Measurements from ENCODE around the gene ANKS4B.
A peak's percentile ranks its signal among the peaks of the same experiment; 100 is the strongest.
"Not testable (repeated sequence)": the region's sequence is repeated elsewhere in the genome, so short reads cannot be mapped to it uniquely, and the experiment has no call there.

ANKS4B gene

DNA sequence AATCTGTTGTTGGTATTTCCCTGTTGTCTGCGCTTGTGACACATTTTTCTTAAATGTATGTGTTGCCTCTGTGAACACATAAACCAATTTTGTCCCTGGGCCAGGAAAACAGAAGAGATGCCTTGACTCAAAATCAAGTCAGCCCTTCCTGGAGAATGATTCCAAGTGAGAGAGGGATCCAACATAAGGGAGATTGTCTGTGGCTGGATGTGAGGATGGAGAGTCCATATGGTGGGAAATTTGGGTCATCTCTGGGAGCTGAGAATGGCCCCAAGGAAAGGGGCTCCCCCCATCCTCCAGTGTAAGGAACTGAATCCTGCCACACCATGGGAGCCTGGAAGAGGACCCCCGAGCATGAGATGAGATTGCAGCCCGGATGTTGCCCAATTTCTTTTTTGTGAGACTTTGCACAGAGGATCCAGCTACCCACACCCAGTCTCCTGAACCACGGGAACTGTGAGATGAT, 31.1 kb downstream of the ANKS4B start:
- DNase-seq: no peak

DNA sequence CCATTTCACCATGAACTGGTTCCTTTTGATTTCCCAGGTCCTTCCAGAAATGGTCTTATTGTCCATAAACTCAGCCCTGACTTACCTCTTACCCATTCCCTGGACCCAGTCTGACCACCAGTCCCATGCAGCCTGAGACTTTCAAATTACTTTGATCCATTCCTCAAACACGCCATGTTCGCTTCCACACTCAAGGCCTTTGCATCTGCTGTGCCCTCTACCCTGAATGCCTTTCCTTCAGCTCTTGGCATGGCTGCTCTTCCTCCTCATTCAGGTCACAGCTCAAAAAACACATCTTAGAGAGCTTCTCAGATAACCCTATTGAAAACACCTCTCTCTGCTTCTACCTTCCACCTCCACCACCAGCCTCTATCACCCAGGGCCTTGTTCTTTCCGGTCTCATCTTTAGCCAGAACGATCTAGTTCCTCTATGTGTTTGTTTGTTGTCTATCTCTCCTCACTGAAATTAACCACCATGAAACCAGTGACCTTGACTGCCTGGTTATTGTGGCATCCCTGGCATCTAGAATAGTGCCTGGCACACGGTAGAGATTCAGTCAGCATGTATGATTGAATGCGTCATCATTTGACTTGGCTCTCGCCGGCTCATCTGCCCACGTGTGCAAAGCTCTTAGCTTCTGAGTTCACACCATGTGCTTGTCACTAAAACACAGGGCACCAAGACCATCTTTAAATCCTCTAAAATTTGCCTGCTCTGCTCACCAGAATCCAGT, 31.8 kb downstream of the ANKS4B start:
- no peak for DNase-seq

DNA sequence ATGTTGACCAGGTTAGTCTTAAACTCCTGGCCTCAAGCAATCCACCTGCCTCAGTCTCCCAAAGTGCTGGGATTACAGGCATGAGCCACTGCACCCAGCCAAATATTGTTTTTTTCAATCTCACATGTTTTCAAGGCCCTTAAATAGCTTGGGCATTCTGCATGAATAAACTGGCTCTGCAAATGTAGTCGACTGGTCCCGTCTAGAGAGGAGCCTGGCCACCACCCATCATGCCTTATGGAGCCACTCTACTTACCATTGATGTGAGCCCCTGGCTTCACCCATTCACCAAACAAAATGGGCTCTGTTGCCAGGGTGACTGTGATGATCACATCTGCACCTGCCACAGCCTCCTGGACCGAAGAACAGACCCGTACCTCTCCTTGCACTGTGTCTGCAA, 33.8 kb downstream of the ANKS4B start:
- DNase-seq: no peak

DNA sequence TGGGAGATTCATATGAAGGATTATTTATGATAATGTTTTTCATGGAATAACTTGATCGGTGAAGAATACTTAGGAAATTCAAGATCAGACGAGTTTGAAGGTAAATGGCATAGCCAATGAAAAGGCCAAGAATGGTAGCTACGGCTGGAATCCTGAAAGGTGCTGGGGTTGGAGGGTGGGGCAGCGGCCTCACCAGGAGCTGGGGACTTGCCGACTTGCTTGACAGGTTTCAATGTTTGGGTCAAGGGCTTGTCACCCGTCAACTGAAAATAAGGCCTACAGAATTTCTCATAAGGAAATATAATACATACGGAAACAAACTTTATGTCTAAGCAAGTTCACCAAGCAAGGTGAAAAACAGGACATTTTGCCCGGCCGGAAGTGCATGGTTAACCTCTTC, 34.7 kb downstream of the ANKS4B start:
- no peak for DNase-seq

DNA sequence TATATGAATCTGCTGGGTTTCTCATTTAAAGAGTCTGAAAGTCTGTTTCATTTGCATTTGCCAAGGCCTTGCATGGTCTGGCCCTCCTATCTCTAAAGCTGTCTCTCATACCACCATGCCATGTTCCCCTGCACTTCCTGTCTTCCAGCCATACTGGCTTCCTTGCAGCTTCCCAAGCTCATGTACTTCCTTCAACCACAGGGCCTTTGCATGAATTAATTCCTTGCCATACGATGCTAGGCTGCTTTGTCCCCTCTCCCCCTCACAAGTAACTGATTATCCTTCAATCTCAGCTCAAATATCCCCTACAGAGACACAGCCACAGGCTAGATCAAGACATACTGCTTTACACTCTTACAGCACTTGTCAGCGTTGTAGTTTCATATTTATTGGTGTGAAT, 38.8 kb downstream of the ANKS4B start:
- DNase-seq: no peak

DNA sequence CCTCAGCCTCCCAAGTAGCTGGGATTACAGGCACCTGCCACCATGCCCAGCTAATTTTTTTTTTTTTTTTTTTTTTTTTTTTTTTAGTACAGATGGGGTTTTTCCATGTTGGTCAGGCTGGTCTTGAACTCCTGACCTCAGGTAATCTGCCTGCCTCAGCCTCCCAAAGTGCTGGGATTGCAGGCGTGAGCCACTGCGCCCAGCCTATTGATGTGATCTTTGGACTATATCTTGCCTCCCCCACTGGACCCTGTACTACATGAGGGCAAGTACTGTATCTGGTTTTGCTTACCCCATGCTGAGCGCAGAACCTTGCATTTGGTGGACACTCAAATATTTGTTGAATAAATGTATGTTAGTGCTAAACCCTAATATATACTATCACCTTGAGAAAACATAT, 39.3 kb downstream of the ANKS4B start:
- DNase-seq: not testable (repeated sequence)

DNA sequence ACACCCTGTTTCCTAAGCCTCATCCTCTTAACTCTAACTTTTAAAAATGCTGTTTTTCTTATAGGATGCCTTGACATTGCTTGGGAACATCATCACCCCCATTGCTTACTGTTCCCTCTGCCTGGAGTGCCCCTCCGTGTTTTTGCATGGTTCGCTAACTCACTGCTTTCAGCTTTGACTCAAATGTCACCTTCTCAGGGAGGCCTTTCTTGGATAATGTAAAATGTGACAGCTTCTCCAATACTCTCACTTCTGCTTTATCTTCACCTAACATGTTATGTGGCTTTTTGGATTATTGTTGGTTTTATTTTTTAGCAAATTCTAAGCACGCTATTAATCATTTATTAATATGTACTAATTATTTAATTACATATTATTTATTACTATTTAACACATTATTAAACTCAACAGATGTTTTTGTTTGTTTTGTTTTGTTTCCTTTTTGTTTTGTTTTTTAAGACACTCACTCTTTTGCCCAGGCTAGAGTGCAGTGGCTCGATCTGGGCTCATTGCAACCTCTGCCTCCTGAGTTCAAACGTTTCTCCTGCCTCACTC, 40.8 kb downstream of the ANKS4B start:
- no peak for DNase-seq

DNA sequence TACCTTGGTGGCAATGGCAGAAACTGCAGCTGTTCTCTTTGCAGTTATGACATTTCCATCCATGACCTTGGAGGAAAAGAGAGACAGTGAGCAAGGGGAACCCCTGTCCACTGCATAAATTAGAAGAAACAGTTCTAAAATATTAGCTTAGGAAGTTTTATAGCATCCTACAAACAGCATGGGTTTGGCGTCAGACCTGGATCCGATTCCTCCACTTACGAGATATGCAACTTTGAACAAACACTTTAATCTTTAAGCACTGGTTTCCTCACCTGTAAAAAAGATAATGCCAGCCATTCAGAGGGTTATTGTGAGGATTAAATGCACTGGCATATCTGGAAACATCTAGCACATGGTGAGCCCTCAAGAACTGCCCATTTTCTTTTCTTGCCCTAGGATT, 42.0 kb downstream of the ANKS4B start:
- DNase-seq: no peak

DNA sequence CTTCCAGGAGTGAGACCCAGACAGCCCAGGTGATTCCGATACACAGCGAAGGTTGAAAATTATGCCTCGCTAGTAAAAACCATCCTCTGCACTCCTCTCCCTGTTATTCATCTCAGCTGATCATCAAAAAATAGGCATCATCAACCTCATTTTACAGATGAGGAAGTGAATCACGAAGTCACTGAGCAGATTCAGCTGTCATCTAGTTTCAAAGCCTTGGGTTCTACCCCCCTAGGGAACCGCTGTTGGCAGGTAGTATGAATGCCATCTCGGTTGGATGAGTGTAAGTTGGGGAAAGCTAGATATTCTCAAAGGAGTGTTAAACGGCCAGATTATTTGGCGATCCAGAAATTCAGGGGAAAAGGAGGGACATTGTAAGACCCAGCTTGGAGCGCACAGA, 42.6 kb downstream of the ANKS4B start:
- no peak for DNase-seq

DNA sequence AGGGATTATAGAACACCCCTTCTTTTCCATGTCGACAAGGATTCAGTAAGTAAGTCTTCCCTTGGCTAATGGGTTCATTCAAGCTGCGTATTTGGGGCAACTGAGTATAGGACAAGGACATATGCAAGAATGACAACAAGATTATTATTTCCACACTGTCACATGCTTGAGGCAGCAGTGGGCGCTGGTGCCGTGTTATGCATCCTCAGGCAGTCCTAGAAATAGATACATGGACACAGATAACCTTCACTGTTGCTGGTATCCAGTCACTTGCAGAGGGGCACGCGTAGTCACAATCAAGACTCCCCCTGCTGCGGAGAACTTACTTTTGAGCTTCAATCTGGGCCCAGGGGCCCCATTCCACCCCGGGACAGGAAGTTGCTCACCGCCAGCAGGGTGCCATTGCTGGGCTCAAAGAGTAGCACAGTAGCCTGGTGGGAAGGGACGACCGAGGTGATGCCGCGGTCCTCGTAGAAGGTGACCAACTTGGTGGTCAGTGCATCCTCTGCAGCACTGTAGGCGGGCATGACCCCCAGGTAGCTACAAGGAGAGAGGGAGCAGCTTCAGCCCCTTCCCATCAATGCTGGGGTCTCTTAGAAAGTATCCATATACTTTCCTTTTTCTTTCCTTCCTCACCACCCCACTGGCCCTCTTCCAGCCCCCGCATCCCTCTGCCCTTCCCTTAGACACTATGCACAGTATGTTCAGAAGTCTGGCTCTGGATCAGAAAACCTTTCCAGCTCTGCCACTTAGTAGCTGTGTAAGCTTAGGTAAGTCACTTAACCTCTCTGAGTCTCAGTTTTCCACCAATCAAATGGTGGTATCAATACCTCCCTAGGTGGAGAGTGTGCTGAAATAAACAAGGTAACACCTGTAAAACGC, 43.8 kb downstream of the ANKS4B start:
- no peak for DNase-seq

DNA sequence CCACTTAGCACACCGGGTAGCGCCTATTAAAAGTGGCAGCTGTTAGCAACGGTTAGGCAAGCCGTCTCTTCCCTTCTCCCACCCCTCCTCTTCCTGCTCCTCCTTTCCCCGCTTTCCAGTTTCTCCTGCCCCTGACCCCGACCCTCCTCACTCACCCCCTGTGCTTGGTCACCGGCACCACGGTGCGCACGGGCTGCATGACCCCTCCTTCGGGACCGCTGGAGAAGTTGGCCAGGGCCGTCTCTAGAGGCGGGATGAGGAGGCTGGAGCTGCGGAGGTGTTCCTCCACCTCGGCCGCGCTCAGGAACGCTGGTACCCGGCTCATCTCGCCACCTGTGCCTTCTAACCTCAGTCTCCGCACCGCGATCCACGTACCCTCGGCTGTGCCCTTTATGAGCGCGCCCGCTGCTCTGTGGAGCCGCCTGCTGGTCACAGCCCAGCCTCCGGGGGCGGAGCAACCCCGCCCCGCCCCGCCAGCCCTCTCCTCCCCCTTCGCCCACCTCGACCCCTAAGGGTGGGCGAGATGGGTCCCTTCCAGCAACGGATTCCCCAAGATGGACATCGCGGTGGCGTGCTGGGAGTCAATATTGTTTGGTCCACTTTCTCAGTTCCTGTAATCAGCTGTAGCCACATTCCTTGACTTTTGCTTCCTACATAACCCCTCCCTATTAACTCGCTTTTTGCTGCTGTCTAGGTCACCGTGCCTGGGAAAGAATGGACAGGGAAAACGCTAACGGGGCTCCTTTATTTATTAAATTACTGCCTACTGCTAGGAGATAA, 44.6 kb downstream of the ANKS4B start, which contains the start of gene CRYM:
Gene CRYM, minus strand, starts transcription at position 364 of the 780 bp plus-strand sequence. Its CDS starts 39 bp downstream, at position 325.
- DNase-seq: peak; percentile 24 to 49

DNA sequence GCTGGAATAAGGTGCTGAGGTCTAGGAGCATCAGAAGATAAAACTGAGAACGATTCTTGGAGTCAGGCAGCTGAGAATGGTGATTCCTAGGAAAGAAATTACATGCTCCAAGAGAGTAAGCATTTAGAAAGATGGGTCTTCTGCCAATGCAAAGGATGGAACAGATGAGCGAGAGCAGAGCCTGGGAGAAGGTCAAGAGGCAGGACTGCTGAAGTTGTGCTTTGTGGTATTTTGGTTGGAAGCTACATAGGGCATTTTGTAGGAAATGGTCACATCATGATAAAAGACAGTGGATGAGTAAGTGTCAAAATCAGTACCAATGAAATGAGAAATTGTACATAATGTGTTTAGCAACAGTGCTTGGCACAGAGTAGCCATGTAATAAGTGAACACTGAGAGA, 46.0 kb downstream of the ANKS4B start:
- DNase-seq: no peak

DNA sequence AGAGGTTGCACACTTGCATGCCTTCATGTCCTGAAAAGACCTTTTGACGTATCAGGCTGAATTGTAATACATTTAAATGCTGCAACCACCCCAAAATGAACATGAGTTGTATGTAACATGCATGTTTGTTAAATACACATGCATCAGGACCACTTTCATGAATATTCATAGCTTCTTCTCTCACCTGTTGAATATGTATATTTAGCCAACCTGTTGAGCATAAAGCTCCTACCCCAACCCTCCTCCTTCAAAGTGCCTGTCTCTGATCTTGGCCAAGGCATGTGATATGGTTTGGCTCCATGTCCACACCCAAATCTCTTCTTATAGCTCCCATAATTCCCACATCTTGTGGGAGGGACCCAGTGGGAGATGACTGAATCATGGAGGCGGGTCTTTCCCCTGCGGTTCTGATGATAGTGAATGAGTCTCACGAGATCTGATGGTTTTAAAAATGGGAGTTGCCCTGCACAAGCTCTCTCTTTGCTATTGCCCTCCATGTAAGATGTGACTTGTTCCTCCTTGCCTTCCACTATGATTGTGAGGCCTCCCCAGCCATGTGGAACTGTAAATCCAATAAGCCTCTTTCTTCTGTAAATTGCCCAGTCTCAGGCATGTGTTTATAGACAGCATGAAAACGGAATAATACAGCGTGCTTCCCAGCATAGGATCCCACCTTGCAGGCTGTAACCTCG, 48.3 kb downstream of the ANKS4B start:
- no peak for DNase-seq

DNA sequence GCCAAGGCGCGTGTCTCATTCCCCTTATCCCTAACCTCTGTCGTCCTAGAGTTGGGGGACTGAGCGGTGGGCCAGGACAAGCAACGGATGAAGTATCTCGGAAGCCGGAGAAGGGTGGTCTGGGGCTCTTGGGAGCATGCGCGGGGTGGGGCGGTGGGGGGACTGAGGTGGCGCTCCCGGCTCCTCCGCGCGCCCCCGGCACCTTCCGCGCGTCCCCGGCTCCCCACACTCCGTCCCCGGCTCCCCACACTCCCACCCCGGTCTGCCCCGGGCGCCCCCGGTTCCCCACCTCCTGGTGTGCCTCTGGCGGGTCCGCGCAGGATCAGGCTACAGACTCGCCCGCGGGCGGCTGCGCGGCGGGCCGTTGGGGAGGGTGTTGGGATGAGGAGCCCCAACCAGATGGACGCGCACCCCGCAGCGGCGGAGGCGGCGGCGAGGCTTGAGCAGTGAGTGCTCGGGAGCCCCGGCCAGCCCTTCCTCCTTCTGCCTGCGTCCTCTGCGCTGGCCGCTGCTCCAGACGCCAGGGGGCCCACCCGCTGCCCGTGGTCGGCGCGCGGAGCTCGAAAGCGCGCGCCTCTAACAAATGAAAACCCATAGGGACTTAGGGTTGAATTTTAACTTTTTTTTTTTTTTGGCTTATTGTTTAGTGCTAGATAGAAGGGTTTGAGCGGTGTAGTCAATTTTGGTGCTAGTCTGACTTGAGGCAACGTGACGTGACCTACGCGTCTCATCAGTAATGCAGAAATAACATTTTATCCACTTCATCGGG, 50.2 kb downstream of the ANKS4B start:
- DNase-seq: no peak

DNA sequence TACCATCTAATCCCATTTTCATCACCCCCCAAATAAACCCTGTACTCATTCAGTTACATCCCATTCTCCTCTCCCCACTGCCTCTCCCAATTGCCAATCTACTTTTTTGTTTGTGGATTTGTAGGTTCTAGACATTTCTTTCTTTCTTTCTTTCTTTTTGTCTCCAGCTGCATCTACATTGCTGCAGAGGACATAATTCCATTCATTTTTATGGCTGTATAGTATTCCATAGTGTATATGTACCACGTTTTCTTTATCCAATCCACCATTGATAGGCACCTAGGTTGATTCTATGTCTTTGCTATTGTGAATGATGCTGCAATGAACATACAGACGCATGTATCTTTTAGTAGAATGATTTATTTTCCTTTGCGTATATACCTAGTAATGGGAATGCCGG, 50.9 kb downstream of the ANKS4B start:
- DNase-seq: no peak

DNA sequence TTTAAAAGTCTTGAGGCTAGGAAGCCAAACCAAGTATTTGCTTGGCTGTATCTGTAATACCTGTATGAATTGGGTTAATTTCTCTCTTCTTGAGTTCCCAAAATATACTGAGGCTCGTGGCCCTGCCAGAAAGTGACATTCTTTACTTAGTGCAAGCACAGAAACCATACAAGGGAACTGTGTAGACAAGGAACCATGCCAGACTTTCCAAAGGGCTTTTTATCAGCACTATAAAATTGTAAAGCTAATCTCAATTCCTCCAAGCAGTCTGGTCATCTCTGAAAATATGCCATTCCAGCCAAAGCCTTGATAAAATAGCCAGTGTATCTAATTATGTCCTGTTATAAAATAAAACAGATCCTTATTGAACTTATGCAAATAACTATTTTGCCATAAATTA, 51.8 kb downstream of the ANKS4B start:
- DNase-seq: no peak

DNA sequence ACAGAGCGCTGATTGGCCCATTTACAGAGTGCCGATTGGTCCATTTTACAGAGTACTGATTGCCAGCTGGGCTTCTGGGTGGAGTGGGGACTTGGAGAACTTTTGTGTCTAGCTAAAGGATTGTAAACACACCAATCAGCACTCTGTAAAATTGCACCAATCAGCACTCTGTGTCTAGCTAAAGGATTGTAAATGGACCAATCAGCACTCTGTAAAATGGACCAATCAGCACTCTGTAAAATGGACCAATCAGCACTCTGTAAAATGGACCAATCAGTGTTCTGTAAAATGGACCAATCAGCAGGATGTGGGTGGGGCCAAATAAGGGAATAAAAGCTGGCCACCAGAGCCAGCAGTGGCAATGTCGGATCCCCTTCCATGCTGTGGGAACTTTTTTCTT, 56.3 kb downstream of the ANKS4B start:
- not testable (repeated sequence) for DNase-seq

DNA sequence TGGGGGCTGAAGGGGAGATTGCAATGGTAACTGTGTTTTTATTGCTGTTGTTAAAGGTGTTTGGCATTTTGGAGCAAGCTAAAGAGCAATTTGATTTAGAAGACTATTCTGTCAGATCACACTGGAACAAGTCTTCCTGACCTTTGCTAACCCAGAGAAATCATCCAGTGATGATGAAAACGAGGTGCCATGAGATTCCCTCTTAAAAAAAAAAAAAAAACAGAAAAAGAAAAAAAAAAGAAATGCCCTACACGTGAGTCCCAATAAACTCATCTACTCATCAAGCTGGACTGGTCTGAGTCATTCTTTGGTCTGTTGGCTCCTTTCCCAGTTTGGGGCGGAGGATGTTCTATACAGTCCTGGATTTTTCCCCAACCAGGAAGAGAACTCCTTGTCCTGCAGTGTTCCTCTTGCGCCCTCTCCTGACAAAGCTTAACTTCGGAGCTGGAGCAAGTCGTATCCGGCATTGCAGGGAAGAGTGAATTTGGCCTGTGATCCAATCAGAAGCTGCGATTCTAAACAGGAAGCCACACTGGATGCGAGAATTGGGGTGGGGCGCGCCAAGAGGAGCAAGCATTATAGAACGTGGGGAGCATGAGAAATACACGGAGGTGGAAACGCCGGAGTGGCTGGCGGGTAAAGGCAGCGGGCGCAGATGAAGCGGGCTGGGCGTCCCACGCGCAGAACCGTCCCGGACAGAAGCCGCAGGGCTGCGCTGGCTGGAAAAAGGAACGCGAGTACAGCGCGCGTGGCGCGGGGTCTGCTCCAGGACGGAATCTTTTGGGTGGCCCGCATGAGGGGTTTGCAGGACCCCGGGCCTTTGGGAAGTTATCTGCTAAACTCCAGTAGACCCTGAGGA, 67.0 kb downstream of the ANKS4B start:
- peak; percentile 39 for DNase-seq

DNA sequence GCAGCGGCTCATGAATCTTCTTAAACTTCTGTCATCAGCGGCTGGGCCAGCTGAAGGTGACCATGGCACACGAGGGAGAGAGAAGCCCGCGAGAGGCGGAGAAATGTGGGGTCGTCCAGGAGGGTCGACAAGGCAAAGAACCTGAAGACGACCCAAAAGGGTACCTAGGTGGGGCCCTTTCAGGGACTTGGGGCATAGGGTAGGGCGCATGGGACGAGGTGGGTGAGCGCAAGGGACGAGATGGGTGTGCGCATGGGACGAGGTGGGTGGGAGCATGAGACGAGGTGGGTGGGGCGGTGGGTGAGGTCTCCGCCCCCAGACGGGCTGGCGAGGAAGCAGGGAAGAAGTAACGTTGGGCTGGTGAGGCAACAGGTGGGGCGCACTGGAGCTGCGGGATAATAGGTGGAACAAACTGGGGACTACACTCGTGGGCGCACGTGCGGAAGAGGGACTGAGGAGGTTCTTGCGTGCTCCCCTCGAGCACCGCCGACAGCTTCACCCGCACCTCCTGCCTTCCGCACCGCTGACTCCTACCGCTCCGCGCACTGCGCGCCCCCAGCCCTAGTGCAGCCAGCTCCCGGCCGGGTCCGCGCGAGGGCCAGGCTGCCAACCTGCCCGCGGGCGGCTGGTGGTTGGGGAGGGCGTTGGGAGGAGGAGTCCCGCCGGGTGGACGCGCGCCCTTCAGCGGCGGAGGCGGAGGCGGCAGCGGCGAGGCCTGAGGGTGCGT, 67.8 kb downstream of the ANKS4B start:
- DNase-seq: peak; percentile 38 to 48

DNA sequence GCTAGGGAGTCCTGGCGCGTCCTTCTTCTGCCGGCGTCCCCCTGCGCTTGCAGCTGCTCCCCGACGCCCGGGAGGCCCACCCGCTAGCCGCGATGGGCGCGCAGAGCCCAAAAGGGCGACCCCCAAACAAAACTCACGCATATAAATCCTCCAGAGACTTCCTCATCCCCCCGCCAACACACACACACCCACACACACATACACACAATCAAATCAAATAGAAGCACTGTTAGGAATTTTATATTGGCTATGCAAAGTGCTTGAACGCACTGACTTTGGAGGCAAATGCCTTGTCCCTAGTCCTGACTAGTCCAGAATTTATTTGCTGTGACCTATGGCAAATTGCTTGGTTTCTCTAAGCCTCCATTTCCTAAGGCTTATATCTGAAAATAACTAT, 68.4 kb downstream of the ANKS4B start:
- no peak for DNase-seq
